PC-3 (cell line): Measurements from ENCODE around the gene COPZ1. TPM values are rescaled to one million over a fixed set of nuclear protein-coding genes. Genes with fewer than 3 reads are reported as not detected.
A peak's percentile ranks its signal among the peaks of the same experiment; 100 is the strongest.

Source experiments
- ATAC-seq: fragments of 200-7000 bp; cut with Tn5 transposase; 2 replicates; pipeline ENCODE4 v1.9.1; 2020; ENCODE audit warnings: mild to moderate bottlenecking, moderate library complexity
- BruUV-seq: library from RNA; stranded (reverse); fragments of 400-500 nt; replicated peaks from 2 replicates; lab custom pipeline; 2021; lab: Mats Ljungman, UMichigan
- CTCF ChIA-PET: fragments of 300-600 bp; sonication (Branson Sonifier 250); formaldehyde crosslinking; loops from one replicate; lab custom pipeline; 2022; ENCODE audit warnings: antibody characterized with exemption; lab: Charles Lee
- POLR2A ChIA-PET: fragments of 300-600 bp; sonication (Branson Sonifier 250); formaldehyde crosslinking; loops from one replicate; lab custom pipeline; 2022; ENCODE audit warnings: antibody characterized with exemption; ENCODE audit not compliant: unreplicated experiment; lab: Charles Lee
- DNase-seq: peaks from one replicate; pipeline ENCODE4 v3.0.0-alpha.2; 2015
- H2AFZ ChIP-seq: fragments of 300-600 bp; sonication (generic); 2 replicates; pipeline ENCODE4 v1.6.0; 2016; ENCODE audit warnings: antibody characterized with exemption, low read length
- H3F3A ChIP-seq: fragments of 300-600 bp; sonication (generic); one replicate; pipeline ENCODE4 v1.6.0; 2017; ENCODE audit warnings: antibody characterized with exemption, low read length, control low read depth, mild to moderate bottlenecking; ENCODE audit not compliant: unreplicated experiment
- H3K27ac ChIP-seq: fragments of 300-600 bp; sonication (generic); 2 replicates; pipeline ENCODE4 v1.5.1; 2016; ENCODE audit warnings: mild to moderate bottlenecking, low read length
- H3K27me3 ChIP-seq: fragments of 300-600 bp; sonication (generic); 2 replicates; pipeline ENCODE4 v1.6.1; 2016; ENCODE audit warnings: low read length, mixed read lengths
- H3K36me3 ChIP-seq: fragments of 300-600 bp; sonication (generic); 2 replicates; pipeline ENCODE4 v1.6.1; 2016; ENCODE audit warnings: low read depth, mixed run types, low read length, mixed read lengths
- H3K4me1 ChIP-seq: fragments of 300-600 bp; sonication (generic); 2 replicates; pipeline ENCODE4 v1.5.1; 2016; ENCODE audit warnings: low read length; ENCODE audit not compliant: insufficient read depth
- H3K4me2 ChIP-seq: fragments of 300-600 bp; sonication (generic); 2 replicates; pipeline ENCODE4 v1.6.0; 2016; ENCODE audit warnings: low read length
- H3K4me3 ChIP-seq: fragments of 300-600 bp; sonication (generic); 2 replicates; pipeline ENCODE4 v1.5.1; 2016; ENCODE audit warnings: mild to moderate bottlenecking, low read length, mixed read lengths
- H3K79me2 ChIP-seq: fragments of 300-600 bp; sonication (generic); 2 replicates; pipeline ENCODE4 v1.6.1; 2017; ENCODE audit warnings: low read length, mixed read lengths
- H3K9ac ChIP-seq: fragments of 300-600 bp; sonication (generic); 2 replicates; pipeline ENCODE4 v1.6.0; 2016; ENCODE audit warnings: mild to moderate bottlenecking, low read length
- H3K9me2 ChIP-seq: fragments of 300-600 bp; sonication (generic); replicated peaks from 2 replicates; pipeline ENCODE4 v1.6.1; 2016; ENCODE audit warnings: mixed run types, low read length, mixed read lengths
- H3K9me3 ChIP-seq: fragments of 300-600 bp; sonication (generic); 2 replicates; pipeline ENCODE4 v1.6.1; 2016; ENCODE audit warnings: low read length, mixed read lengths
- H4K20me1 ChIP-seq: fragments of 300-600 bp; sonication (generic); 2 replicates; pipeline ENCODE4 v1.6.1; 2016; ENCODE audit warnings: low read length, mixed read lengths
- CTCF ChIP-seq: fragments of 300-600 bp; sonication (generic); conservative IDR thresholded peaks from 2 replicates; pipeline ENCODE4 v1.5.1; 2017; ENCODE audit warnings: antibody characterized with exemption, low read depth, mild to moderate bottlenecking, low read length
- EZH2 ChIP-seq: fragments of 300-600 bp; sonication (generic); IDR thresholded peaks from one replicate; pipeline ENCODE4 v1.6.1; 2017; ENCODE audit warnings: antibody characterized with exemption, mild to moderate bottlenecking, low read length; ENCODE audit not compliant: unreplicated experiment
- EZH2phosphoT487 ChIP-seq: fragments of 300-600 bp; sonication (generic); IDR thresholded peaks from 2 replicates; pipeline ENCODE4 v1.6.1; 2018; ENCODE audit warnings: mild to moderate bottlenecking, antibody characterized with exemption, low read length, borderline replicate concordance
- intact Hi-C: fragments of 100-400 bp; cut with micrococcal nuclease; formaldehyde crosslinking; loops from 2 replicates; pipeline ENCODE4 v1.9.0; 2023
- total RNA-seq: library from RNA; depleted of rRNA; stranded (reverse); fragments of >200 nt; gene quantifications from 2 replicates; pipeline ENCODE4 v1.2.3, GENCODE V29; 2014

Gene COPZ1
- total RNA-seq, 1 experiment from 2014 or later, result 121 TPM

- Histone ChIP-seq H3K36me3 (peaks cover 49% of the 10 kb centered on the region), H3K4me2 (peak overlapping the region; percentile 91), H3K79me2 (peaks cover 83% of the 10 kb centered on the region), H2AFZ (no peak overlapping the region), H4K20me1 (peaks cover 21% of the 10 kb centered on the region), H3K9me3 (no peaks in the 10 kb centered on the region), H3K27me3 (no peaks in the 10 kb centered on the region), H3K4me1 (peaks cover 17% of the 10 kb centered on the region), H3F3A (no peaks in the 10 kb centered on the region), H3K9me2 (no peaks in the 10 kb centered on the region), H3K9ac (peak overlapping the region; percentile 99), H3K4me3 (peak overlapping the region; percentile 88), H3K27ac (no peak overlapping the region)
- peak; percentile 38 for DNase-seq
- TF ChIP-seq CTCF (no peak), EZH2 (no peak), EZH2phosphoT487 (no peak)
- intact Hi-C loops, result no loop called here
- ChIA-PET POLR2A (no interaction called here), CTCF (no interaction called here)
- no peak for ATAC-seq
- BruUV-seq, result no TSS peak
Measured at GRCh38 chr12:54277823-54278276, 47.1 kb upstream of the COPZ1 start.

- POLR2A ChIA-PET, result interaction anchor here (1.9 kb wide), 1 partner anchor 46 kb away, joined by 40 read pairs; the partner anchor contains the start of gene COPZ1
- Histone ChIP-seq H3K27ac (peak overlapping the region; percentile 87), H3K36me3 (peaks cover 54% of the 10 kb centered on the region), H4K20me1 (peaks cover 35% of the 10 kb centered on the region), H3K9ac (peak overlapping the region; percentile 99), H3F3A (peaks cover 6% of the 10 kb centered on the region), H3K4me2 (peak overlapping the region; percentile 91), H3K27me3 (no peaks in the 10 kb centered on the region), H3K4me3 (peak overlapping the region; percentile 88), H2AFZ (no peak overlapping the region), H3K9me2 (no peaks in the 10 kb centered on the region), H3K9me3 (no peaks in the 10 kb centered on the region), H3K79me2 (peaks cover 87% of the 10 kb centered on the region), H3K4me1 (peaks cover 29% of the 10 kb centered on the region)
- intact Hi-C loops, result no loop called here
- ATAC-seq (no peak), DNase-seq (no peak)
- CTCF ChIA-PET, result interaction anchor here (1.8 kb wide), 1 partner anchor 27 kb away, joined by 7 read pairs; no protein-coding TSS in a partner anchor
- TSS peak; percentile 66 for BruUV-seq
- no peak for TF ChIP-seq EZH2phosphoT487
- no peak for TF ChIP-seq EZH2
- TF ChIP-seq CTCF, result no peak
Measured at GRCh38 chr12:54279227-54279631, 45.7 kb upstream of the COPZ1 start.
